ENCODE results near the gene ATG4D. TPM values are rescaled to one million over a fixed set of nuclear protein-coding genes. Genes with fewer than 3 reads are reported as not detected.

ATG4D gene
- total and polyA plus RNA-seq, 10 of the 15 experiments (the other 5 are each of a cell fraction or from before 2014, with no cell fraction given): 0.39 to 28.7 (median 13.4) TPM

GRCh38 chr19:10516064-10516385, 27.7 kb upstream of the ATG4D start (continued):
- no peak for TF ChIP-seq ZBTB40 (IDR thresholded peaks at IDR 0.05; ENCODE audit: borderline replicate concordance)
- no peak for TF ChIP-seq SMC3 (IDR thresholded peaks at IDR 0.05; ENCODE audit: borderline replicate concordance, low read length)

- Histone ChIP-seq H3K4me3 (no peak overlapping the region), H3K27ac (ENCODE audit: control insufficient read depth, insufficient read depth) (no peak overlapping the region)
- FAIRE-seq: no peak
- TF ChIP-seq CTCF (IDR thresholded peaks at IDR 0.05 in 2 of 3, conservative IDR thresholded peaks at IDR 0.05 in 1 of 3; ENCODE audit: control insufficient read depth in 2 of 3, extremely low read depth in 1 of 3, insufficient read depth in 1 of 3, low read depth in 3 of 3, low read length in 3 of 3) (no peak), USF1 (IDR thresholded peaks at IDR 0.05; ENCODE audit: borderline replicate concordance, extremely low read length, insufficient read depth, low read depth, low read length) (no peak), ZBTB4 (CRISPR knock-in tag; IDR thresholded peaks at IDR 0.05) (no peak), EGR1 (IDR thresholded peaks at IDR 0.05; ENCODE audit: borderline replicate concordance in 1 of 2, low read depth in 2 of 2, low read length in 2 of 2) (no peak), SMARCA5 (IDR thresholded peaks at IDR 0.05) (no peak), PBX3 (IDR thresholded peaks at IDR 0.05; ENCODE audit: insufficient replicate concordance, low read depth, low read length) (no peak)
Measured at GRCh38 chr19:10516671-10517286, 26.9 kb upstream of the ATG4D start.

More at GRCh38 chr19:10516671-10517286, 26.9 kb upstream of the ATG4D start:
- no peaks in the 10 kb centered on the region for H4K20me1 ChIP-seq (ENCODE audit: control insufficient read depth, insufficient read depth)
- H3K9me3 ChIP-seq (replicated peaks; ENCODE audit: control insufficient read depth, insufficient read depth, low read length): no peaks in the 10 kb centered on the region
- WGBS (ENCODE audit: insufficient coverage, insufficient replicate concordance, low lambda C conversion rate, missing lambda C conversion rate): 52% methylated on average over 10 of the region's 10 CpGs
- ChIA-PET POLR2A (interaction anchor here (0.6 kb wide), 1 partner anchor 215 kb away, joined by 3 read pairs; no protein-coding TSS in a partner anchor), CTCF (interaction anchor here (0.8 kb wide), 1 partner anchor 297 kb away, joined by 3 read pairs; no protein-coding TSS in a partner anchor), RAD21 (ENCODE audit: unreplicated experiment) (interaction anchor here (0.8 kb wide), 1 partner anchor 109 kb away, joined by 6 read pairs; no protein-coding TSS in a partner anchor), SMC1A (ENCODE audit: uncharacterized antibody, unreplicated experiment) (no interaction called here)
- peaks cover 11% of the 10 kb centered on the region for H3K4me1 ChIP-seq (ENCODE audit: control insufficient read depth, insufficient read depth, low read length)
- DNase-seq (ENCODE audit: low read depth, low spot score): no peak
- BruUV-seq (replicated peaks): no TSS peak
- peaks cover 12 to 26% of the 10 kb centered on the region in 2 experiments for H3K27me3 ChIP-seq (replicated peaks in 1 of 2; ENCODE audit: control insufficient read depth in 2 of 2, insufficient read depth in 2 of 2, low read length in 1 of 2)
- H3K4me2 ChIP-seq (ENCODE audit: control insufficient read depth, insufficient read depth): no peak overlapping the region
- no peak overlapping the region for H2AFZ ChIP-seq (ENCODE audit: control insufficient read depth, low read depth, low read length)
- intact Hi-C loops (cut with micrococcal nuclease; ENCODE audit: unreplicated experiment): no loop called here
- H3K36me3 ChIP-seq (ENCODE audit: control insufficient read depth in 2 of 2, insufficient read depth in 2 of 2, low read length in 1 of 2): no peaks in the 10 kb centered on the region
- H3K9ac ChIP-seq (ENCODE audit: control insufficient read depth, insufficient read depth, low read length): no peak overlapping the region
- ATAC-seq: no peak
- in situ Hi-C loops (cut with MboI): no loop called here
- no peaks in the 10 kb centered on the region for H3K79me2 ChIP-seq (ENCODE audit: control insufficient read depth, insufficient read depth, low read length)

All from GM12878 (cell line).